Measurements from ENCODE around the gene HAVCR1. TPM values are rescaled to one million over a fixed set of nuclear protein-coding genes. Genes with fewer than 3 reads are reported as not detected.
"Not testable (repeated sequence)": the region's sequence is repeated elsewhere in the genome, so short reads cannot be mapped to it uniquely, and the experiment has no call there.

Gene HAVCR1
- total RNA-seq, 1 experiment from 2014 or later, result not detected

DNA sequence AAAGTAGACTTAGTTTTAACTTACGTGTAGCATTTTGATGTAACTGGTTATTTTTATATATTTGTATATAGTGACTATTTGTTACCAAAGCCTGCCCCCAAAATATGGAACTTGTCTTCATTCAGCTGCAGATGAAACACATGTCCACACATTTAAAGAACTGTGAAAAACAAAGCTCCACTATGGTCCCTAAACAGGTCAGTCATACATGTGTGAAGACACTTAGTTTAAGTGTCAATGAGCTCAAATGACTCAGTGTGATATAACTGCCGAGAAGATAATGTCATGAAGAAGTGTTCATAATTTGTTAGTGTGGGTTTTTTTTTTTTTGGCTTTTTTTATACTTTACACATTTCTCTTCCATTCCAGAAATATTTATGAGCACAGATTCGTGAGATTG, 28.2 kb downstream of the HAVCR1 start (continued):
- TF ChIP-seq, protein P1, sequence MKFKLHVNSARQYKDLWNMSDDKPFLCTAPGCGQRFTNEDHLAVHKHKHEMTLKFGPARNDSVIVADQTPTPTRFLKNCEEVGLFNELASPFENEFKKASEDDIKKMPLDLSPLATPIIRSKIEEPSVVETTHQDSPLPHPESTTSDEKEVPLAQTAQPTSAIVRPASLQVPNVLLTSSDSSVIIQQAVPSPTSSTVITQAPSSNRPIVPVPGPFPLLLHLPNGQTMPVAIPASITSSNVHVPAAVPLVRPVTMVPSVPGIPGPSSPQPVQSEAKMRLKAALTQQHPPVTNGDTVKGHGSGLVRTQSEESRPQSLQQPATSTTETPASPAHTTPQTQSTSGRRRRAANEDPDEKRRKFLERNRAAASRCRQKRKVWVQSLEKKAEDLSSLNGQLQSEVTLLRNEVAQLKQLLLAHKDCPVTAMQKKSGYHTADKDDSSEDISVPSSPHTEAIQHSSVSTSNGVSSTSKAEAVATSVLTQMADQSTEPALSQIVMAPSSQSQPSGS (CRISPR knock-in tag; IDR thresholded peaks at IDR 0.05; ENCODE audit: borderline replicate concordance, low read depth), result no peak
- TF ChIP-seq, protein P2, sequence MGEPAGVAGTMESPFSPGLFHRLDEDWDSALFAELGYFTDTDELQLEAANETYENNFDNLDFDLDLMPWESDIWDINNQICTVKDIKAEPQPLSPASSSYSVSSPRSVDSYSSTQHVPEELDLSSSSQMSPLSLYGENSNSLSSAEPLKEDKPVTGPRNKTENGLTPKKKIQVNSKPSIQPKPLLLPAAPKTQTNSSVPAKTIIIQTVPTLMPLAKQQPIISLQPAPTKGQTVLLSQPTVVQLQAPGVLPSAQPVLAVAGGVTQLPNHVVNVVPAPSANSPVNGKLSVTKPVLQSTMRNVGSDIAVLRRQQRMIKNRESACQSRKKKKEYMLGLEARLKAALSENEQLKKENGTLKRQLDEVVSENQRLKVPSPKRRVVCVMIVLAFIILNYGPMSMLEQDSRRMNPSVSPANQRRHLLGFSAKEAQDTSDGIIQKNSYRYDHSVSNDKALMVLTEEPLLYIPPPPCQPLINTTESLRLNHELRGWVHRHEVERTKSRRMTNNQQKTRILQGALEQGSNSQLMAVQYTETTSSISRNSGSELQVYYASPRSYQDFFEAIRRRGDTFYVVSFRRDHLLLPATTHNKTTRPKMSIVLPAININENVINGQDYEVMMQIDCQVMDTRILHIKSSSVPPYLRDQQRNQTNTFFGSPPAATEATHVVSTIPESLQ (CRISPR knock-in tag; IDR thresholded peaks at IDR 0.05), result no peak
- TF ChIP-seq NR1H2 (CRISPR knock-in tag; IDR thresholded peaks at IDR 0.05), result no peak

DNA sequence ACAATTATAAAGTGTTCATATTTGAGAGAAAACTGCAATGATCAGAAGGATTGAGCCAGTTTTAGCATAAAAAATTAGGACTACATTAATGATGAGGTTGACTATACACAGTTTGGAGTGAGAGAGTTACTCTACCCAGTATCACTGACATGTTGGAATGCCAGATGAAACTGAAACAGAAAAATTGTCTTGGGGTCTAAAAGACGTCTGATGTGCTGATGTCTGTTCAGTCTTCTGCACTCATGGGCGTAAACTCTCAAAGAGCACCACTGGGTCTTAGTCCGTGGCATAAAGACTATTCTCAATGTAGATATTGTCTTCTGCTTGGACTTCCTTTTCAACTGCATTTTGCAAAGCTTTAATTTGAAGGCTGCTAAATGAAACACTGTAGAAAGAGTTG, 29.5 kb downstream of the HAVCR1 start:
- TF ChIP-seq NFATC4 (CRISPR knock-in tag; IDR thresholded peaks at IDR 0.05) (no peak), TEAD4 (CRISPR knock-in tag; IDR thresholded peaks at IDR 0.05) (no peak), ETV6 (CRISPR knock-in tag; IDR thresholded peaks at IDR 0.05) (no peak), ZNF121 (CRISPR knock-in tag; IDR thresholded peaks at IDR 0.05) (no peak), FOXJ3 (CRISPR knock-in tag; IDR thresholded peaks at IDR 0.05; ENCODE audit: borderline replicate concordance) (no peak)
- TF ChIP-seq, protein P3, sequence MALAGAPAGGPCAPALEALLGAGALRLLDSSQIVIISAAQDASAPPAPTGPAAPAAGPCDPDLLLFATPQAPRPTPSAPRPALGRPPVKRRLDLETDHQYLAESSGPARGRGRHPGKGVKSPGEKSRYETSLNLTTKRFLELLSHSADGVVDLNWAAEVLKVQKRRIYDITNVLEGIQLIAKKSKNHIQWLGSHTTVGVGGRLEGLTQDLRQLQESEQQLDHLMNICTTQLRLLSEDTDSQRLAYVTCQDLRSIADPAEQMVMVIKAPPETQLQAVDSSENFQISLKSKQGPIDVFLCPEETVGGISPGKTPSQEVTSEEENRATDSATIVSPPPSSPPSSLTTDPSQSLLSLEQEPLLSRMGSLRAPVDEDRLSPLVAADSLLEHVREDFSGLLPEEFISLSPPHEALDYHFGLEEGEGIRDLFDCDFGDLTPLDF (CRISPR knock-in tag; IDR thresholded peaks at IDR 0.05), result no peak
- TF ChIP-seq, protein P4, sequence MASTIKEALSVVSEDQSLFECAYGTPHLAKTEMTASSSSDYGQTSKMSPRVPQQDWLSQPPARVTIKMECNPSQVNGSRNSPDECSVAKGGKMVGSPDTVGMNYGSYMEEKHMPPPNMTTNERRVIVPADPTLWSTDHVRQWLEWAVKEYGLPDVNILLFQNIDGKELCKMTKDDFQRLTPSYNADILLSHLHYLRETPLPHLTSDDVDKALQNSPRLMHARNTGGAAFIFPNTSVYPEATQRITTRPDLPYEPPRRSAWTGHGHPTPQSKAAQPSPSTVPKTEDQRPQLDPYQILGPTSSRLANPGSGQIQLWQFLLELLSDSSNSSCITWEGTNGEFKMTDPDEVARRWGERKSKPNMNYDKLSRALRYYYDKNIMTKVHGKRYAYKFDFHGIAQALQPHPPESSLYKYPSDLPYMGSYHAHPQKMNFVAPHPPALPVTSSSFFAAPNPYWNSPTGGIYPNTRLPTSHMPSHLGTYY (CRISPR knock-in tag; IDR thresholded peaks at IDR 0.05), result no peak
- no peaks in the 10 kb centered on the region for H3K9me3 Mint-ChIP-seq
- no peak overlapping the region for H3K4me3 Mint-ChIP-seq
- no peaks in the 10 kb centered on the region for H3K36me3 Mint-ChIP-seq
- H3K27me3 Mint-ChIP-seq (ENCODE audit: low read depth), result no peaks in the 10 kb centered on the region
- no peak overlapping the region for H3K27ac Mint-ChIP-seq
- POLR2A ChIA-PET, result no interaction called here
- CTCF ChIA-PET, result interaction anchor here (0.7 kb wide), 1 partner anchor 171 kb away, joined by 3 read pairs; no protein-coding TSS in a partner anchor
- no peak for DNase-seq (ENCODE audit: low spot score)
- peaks cover 26% of the 10 kb centered on the region for H3K4me1 Mint-ChIP-seq
- ATAC-seq, result no peak

DNA sequence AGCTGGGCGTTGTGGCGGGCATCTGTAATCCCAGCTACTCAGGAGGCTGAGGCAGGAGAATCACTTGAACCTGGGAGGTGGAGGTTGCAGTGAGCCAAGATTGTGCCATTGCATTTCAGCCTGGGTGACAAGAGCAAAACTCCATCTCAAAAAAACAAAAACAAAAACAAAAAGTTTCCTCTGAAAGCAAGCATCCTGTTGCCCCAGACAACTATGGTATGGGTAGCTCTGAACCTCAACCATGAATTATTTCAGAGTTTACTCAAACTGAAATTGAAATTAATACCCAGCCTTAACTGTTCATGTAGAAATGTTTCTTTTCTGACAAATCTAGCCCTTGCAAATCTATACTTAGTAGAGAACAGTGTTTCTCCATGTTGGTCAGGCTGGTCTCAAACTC, 31.3 kb downstream of the HAVCR1 start:
- POLR2A ChIA-PET, result not testable (repeated sequence)

DNA sequence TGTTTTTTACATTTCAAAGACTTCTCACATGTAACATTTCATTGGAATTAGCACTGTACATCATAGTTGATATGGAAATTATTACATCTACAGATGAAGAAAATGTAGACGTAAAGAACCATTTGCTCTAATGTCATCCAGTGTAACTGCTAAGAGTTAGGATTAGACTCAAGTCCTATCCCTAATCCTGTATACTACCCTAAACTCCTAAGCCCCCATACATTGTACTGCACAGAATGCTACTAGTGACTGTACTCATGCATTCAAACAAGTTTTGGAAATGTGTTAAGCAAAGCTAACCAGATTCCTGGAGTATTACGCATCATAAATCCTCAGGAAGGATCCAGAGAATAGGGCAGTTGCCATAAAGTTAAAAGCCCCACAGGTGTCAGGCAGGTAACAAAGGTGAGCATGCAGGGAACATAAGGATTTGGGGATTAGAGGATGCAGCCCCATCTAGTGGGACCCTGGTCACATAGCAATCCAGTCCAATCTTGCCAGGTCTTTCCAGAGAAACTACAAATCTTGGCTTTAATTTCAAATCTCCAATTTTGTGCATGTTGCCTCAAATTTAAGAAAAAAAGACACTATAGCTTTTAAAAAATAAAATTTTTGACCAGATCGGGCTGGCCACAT, 32.0 kb downstream of the HAVCR1 start:
- H3K4me1 Mint-ChIP-seq, result peaks cover 16% of the 10 kb centered on the region
- CTCF ChIA-PET, result interaction anchor here (1.0 to 1.7 kb wide), 2 partner anchors 105 to 202 kb away, joined by 4 read pairs; no protein-coding TSS in a partner anchor
- no peaks in the 10 kb centered on the region for H3K9me3 Mint-ChIP-seq
- TF ChIP-seq GABPB1 (CRISPR knock-in tag; IDR thresholded peaks at IDR 0.05) (no peak), ZNF121 (CRISPR knock-in tag; IDR thresholded peaks at IDR 0.05) (peak; percentile 98), ZNF671 (CRISPR knock-in tag; IDR thresholded peaks at IDR 0.05) (no peak)
- TF ChIP-seq, protein P5, sequence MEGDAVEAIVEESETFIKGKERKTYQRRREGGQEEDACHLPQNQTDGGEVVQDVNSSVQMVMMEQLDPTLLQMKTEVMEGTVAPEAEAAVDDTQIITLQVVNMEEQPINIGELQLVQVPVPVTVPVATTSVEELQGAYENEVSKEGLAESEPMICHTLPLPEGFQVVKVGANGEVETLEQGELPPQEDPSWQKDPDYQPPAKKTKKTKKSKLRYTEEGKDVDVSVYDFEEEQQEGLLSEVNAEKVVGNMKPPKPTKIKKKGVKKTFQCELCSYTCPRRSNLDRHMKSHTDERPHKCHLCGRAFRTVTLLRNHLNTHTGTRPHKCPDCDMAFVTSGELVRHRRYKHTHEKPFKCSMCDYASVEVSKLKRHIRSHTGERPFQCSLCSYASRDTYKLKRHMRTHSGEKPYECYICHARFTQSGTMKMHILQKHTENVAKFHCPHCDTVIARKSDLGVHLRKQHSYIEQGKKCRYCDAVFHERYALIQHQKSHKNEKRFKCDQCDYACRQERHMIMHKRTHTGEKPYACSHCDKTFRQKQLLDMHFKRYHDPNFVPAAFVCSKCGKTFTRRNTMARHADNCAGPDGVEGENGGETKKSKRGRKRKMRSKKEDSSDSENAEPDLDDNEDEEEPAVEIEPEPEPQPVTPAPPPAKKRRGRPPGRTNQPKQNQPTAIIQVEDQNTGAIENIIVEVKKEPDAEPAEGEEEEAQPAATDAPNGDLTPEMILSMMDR (IDR thresholded peaks at IDR 0.05), result peak; percentile 63
- H3K4me3 Mint-ChIP-seq, result no peak overlapping the region
- ATAC-seq, result peak; percentile 98
- DNase-seq (ENCODE audit: low spot score), result peak; percentile 43
- no peaks in the 10 kb centered on the region for H3K36me3 Mint-ChIP-seq
- H3K27ac Mint-ChIP-seq, result no peak overlapping the region
- POLR2A ChIA-PET, result no interaction called here
- no peaks in the 10 kb centered on the region for H3K27me3 Mint-ChIP-seq (ENCODE audit: low read depth)

More for the DNA sequence above, 31.3 kb downstream of the HAVCR1 start:
- not testable (repeated sequence) for DNase-seq (ENCODE audit: low spot score); H3K27ac Mint-ChIP-seq; H3K9me3 Mint-ChIP-seq; H3K36me3 Mint-ChIP-seq; H3K4me3 Mint-ChIP-seq; H3K27me3 Mint-ChIP-seq (ENCODE audit: low read depth); ATAC-seq
- CTCF ChIA-PET, result interaction anchor here (1.0 kb wide), 1 partner anchor 104 kb away, joined by 4 read pairs; no protein-coding TSS in a partner anchor
- peaks cover 16% of the 10 kb centered on the region for H3K4me1 Mint-ChIP-seq
